Ishikawa (cell line): Measurements from ENCODE around the gene NFXL1.

Experiments
- CEBPB ChIP-seq: IDR thresholded peaks from 2 replicates; pipeline ENCODE4 v1.6.1; 2012
- EP300 ChIP-seq: IDR thresholded peaks from 2 replicates; pipeline ENCODE4 v1.6.1; 2012; ENCODE audit warnings: borderline replicate concordance
- FOXM1 ChIP-seq: IDR thresholded peaks from 2 replicates; pipeline ENCODE4 v1.6.1; 2012; ENCODE audit warnings: low read depth, borderline replicate concordance
- RAD21 ChIP-seq: IDR thresholded peaks from 2 replicates; pipeline ENCODE4 v1.6.1; 2012; ENCODE audit warnings: low read depth
- TAF1 ChIP-seq: IDR thresholded peaks from 2 replicates; pipeline ENCODE4 v1.6.1; 2012; ENCODE audit warnings: low read depth, mild to moderate bottlenecking
- TCF12 ChIP-seq: IDR thresholded peaks from 2 replicates; pipeline ENCODE4 v1.6.1; 2012; ENCODE audit warnings: low read depth

- TF ChIP-seq RAD21: no peak
- TF ChIP-seq FOXM1: no peak
- no peak for TF ChIP-seq EP300
- no peak for TF ChIP-seq CEBPB
- TF ChIP-seq TAF1: no peak
- TF ChIP-seq TCF12: no peak
These were observed 37.4 kb downstream of the NFXL1 start for GRCh38 chr4:47876784-47877546.
